ENCODE measurements around the gene PXMP2. TPM values are rescaled to one million over a fixed set of nuclear protein-coding genes. Genes with fewer than 3 reads are reported as not detected.

The PXMP2 gene
- polyA plus RNA-seq, 1 experiment, result 22.3 TPM

DNA sequence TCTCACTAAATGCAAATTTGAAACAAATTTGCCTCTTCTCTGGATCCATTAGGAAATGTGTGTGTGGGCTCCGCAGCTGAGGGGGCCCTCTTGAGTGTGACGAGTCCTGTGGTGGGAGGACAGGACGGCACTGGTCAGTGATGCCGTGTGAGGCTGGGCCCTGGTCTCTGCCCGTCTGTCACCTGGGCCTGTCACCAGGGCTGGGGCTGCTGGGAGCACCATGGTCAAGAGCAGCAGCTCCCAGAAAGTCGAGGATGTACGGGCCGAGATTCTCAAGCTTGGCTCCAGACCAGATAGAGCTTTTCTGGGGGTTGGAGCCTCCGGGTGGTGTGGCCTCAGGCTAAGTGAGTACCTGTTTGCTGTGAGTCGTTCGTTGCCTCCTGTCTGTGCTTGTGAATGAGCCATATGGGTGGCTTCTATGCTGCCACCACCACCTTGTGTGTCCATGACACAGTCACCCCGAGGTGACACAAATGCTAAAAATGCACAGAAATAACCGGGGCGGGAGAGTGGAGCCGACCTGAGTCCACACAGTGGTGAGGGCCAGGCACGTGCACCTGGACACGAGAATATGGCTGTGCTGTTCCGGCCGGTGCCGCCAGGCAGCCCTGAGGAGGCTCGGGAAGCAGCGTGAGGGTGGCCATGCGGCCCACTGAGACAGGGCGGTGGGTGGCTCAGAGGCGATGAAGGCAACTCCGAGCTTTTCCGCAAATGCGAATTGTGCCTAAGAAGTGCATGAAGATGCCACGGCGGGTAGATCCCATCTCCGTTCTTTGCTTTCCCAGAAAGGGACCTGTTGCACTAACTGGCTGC is 32.0 kb downstream of the PXMP2 start:
- DNase-seq (ENCODE audit: low read depth), result no peak
- ChIA-PET CTCF (interaction anchor here (0.9 kb wide), 1 partner anchor 9 kb away, joined by 5 read pairs; the partner anchor contains the start of gene PGAM5), POLR2A (no interaction called here)
- H3K36me3 ChIP-seq (ENCODE audit: control insufficient read depth, insufficient read depth, low read length), result peaks cover 33% of the 10 kb centered on the region
- no peaks in the 10 kb centered on the region for H3K27me3 ChIP-seq (ENCODE audit: control insufficient read depth, insufficient read depth, low read length)
- no peak overlapping the region for H3K4me3 ChIP-seq (ENCODE audit: low read depth, low read length)
- TF ChIP-seq CTCF (IDR thresholded peaks at IDR 0.05; ENCODE audit: insufficient read depth, low read depth, low read length), result no peak

- Histone ChIP-seq H3K4me3 (ENCODE audit: low read depth, low read length) (no peak overlapping the region), H3K36me3 (ENCODE audit: control insufficient read depth, insufficient read depth, low read length) (peaks cover 30% of the 10 kb centered on the region), H3K27me3 (ENCODE audit: control insufficient read depth, insufficient read depth, low read length) (no peaks in the 10 kb centered on the region)
- no peak for DNase-seq (ENCODE audit: low read depth)
- no peak for TF ChIP-seq CTCF (IDR thresholded peaks at IDR 0.05; ENCODE audit: insufficient read depth, low read depth, low read length)
- ChIA-PET CTCF (no interaction called here), POLR2A (no interaction called here)
Measured at GRCh38 chr12:132719954-132720324, 32.6 kb downstream of the PXMP2 start.

DNA sequence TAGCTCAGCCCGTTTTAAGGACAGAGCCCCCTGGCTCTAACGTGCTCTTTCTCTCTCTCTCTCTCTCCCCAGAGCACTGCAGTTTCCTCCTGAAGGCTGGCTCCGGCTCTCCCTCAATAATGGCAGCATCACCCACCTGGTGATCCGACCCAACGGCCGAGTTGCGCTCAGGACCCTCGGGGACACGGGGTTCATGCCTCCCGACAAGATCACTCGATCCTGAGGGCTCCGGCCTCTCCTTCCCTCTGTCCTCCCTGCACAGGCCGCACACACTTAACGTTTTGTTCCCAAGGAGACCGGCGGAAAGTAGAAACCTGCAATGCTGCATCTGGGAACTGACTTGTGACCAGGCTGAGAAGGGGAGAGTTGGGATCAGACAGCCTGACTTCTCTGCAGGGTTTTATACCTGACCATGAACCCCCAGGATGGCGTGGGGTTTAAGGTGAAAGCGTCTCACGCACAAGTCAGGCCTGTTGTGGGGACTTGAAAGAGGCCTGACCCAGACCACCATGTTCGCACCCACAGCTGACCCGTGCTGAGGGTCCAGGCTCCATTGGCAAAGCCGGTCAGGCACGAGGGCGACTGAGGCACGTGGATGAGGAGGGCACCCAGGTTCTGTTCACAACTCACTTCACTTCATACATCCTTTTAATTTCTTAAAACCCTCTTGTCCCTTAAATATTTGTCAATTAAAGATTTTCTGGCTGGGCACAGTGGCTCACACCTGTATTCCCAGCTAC is 33.4 kb downstream of the PXMP2 start:
- DNase-seq (ENCODE audit: low read depth), result no peak
- no peak overlapping the region for H3K4me3 ChIP-seq (ENCODE audit: low read depth, low read length)
- POLR2A ChIA-PET, result no interaction called here
- TF ChIP-seq CTCF (IDR thresholded peaks at IDR 0.05; ENCODE audit: insufficient read depth, low read depth, low read length), result no peak
- peaks cover 32% of the 10 kb centered on the region for H3K36me3 ChIP-seq (ENCODE audit: control insufficient read depth, insufficient read depth, low read length)
- H3K27me3 ChIP-seq (ENCODE audit: control insufficient read depth, insufficient read depth, low read length), result no peaks in the 10 kb centered on the region
- CTCF ChIA-PET, result no interaction called here

DNA sequence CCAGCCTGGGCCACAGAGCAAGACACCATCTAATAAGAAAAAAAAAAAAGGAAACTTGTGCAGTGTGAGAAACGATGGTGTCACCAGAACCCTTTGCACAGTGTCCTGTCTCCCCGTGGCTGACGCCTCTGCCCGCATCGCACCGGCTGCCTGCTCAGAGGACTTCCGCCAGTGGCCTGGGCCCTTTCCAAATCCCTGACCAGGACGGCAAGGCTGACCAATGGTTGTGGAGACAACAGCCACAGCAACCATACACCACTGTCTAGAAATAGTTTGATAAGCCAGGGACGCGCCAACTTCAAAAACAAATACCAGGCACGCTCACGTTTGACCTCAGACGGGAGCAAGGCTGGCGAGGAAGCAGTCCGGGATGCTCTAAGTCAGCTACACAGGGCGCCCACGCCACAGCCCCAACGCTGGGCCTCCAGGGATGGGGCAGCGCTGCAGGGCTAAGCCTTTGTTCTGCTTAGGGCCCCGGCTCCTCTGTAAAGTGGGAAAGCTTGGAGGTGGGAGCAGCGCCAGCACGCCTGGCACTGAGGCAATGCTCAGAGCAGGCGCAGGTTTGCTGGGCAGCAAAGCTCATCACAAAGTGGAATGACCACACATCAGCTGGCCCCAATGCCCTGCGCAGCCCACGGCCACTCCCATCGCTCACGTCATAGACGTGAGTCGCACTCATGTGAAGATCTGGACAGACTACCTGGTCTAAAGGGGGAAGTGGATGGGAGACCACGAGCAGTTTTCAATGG is 35.8 kb downstream of the PXMP2 start:
- no peaks in the 10 kb centered on the region for H3K27me3 ChIP-seq (ENCODE audit: control insufficient read depth, insufficient read depth, low read length)
- no peak for DNase-seq (ENCODE audit: low read depth)
- no peak overlapping the region for H3K4me3 ChIP-seq (ENCODE audit: low read depth, low read length)
- ChIA-PET POLR2A (no interaction called here), CTCF (no interaction called here)
- no peak for TF ChIP-seq CTCF (IDR thresholded peaks at IDR 0.05; ENCODE audit: insufficient read depth, low read depth, low read length)
- peaks cover 41% of the 10 kb centered on the region for H3K36me3 ChIP-seq (ENCODE audit: control insufficient read depth, insufficient read depth, low read length)

- H3K27me3 ChIP-seq (ENCODE audit: control insufficient read depth, insufficient read depth, low read length), result no peaks in the 10 kb centered on the region
- POLR2A ChIA-PET, result no interaction called here
- TF ChIP-seq CTCF (IDR thresholded peaks at IDR 0.05; ENCODE audit: insufficient read depth, low read depth, low read length), result no peak
- CTCF ChIA-PET, result interaction anchor here (0.7 to 0.8 kb wide), 2 partner anchors 11 to 36 kb away, joined by 3 read pairs; no protein-coding TSS in a partner anchor
- H3K36me3 ChIP-seq (ENCODE audit: control insufficient read depth, insufficient read depth, low read length), result peaks cover 44% of the 10 kb centered on the region
- no peak for DNase-seq (ENCODE audit: low read depth)
- no peak overlapping the region for H3K4me3 ChIP-seq (ENCODE audit: low read depth, low read length)
Measured at GRCh38 chr12:132723764-132724140, 36.4 kb downstream of the PXMP2 start.

Data from BJ (cell line).